HG03196 (cell line): ENCODE results near the gene ARL6IP5.

Source experiments
- ATAC-seq: cut with Tn5 transposase; IDR thresholded peaks from one replicate; pipeline ENCODE4 v1.9.1; 2021; ENCODE audit not compliant: unreplicated experiment

ARL6IP5 gene

GRCh38 chr3:69084326-69085167 lies at the start of gene ARL6IP5:
ARL6IP5 (plus strand) TSS chr3:69084937; CDS start chr3:69085048, 111 bp downstream.
- peak; percentile 54 for ATAC-seq

- no peak for ATAC-seq
These were observed 40.1 kb upstream of the ARL6IP5 start for GRCh38 chr3:69044608-69045007.

GRCh38 chr3:69048990-69049389 lies 35.7 kb upstream of the ARL6IP5 start:
- no peak for ATAC-seq

GRCh38 chr3:69051756-69052471 lies 32.8 kb upstream of the ARL6IP5 start, which contains the start of gene TMF1:
TMF1 (minus strand) TSS chr3:69052333; CDS start chr3:69052086, 247 bp downstream.
- peak; percentile 97 for ATAC-seq

GRCh38 chr3:69052472-69052898 lies 32.3 kb upstream of the ARL6IP5 start:
- peak; percentile 12 for ATAC-seq

GRCh38 chr3:69058180-69058946 lies 26.4 kb upstream of the ARL6IP5 start:
- peak; percentile 94 for ATAC-seq

- ATAC-seq, result no peak
These were observed 25.9 kb upstream of the ARL6IP5 start for GRCh38 chr3:69058947-69059224.

GRCh38 chr3:69059688-69060087 lies 25.0 kb upstream of the ARL6IP5 start:
- ATAC-seq, result no peak

GRCh38 chr3:69063636-69064035 lies 21.1 kb upstream of the ARL6IP5 start:
- ATAC-seq, result no peak

GRCh38 chr3:69065318-69065964 lies 19.3 kb upstream of the ARL6IP5 start:
- no peak for ATAC-seq

GRCh38 chr3:69066121-69066520 lies 18.6 kb upstream of the ARL6IP5 start:
- ATAC-seq, result no peak

GRCh38 chr3:69072928-69073327 lies 11.8 kb upstream of the ARL6IP5 start:
- no peak for ATAC-seq

- no peak for ATAC-seq
These were observed 5.2 kb upstream of the ARL6IP5 start for GRCh38 chr3:69079269-69080159.

GRCh38 chr3:69080233-69080920 lies 4.4 kb upstream of the ARL6IP5 start, which contains the start of gene UBA3:
UBA3 (minus strand) TSS chr3:69080365; CDS start chr3:69080353, 12 bp downstream.
- ATAC-seq, result peak; percentile 41

- ATAC-seq, result no peak
These were observed 3.0 kb upstream of the ARL6IP5 start for GRCh38 chr3:69081583-69082262.

GRCh38 chr3:69082361-69082760 lies 2.4 kb upstream of the ARL6IP5 start:
- no peak for ATAC-seq

GRCh38 chr3:69082805-69083204 lies 1.9 kb upstream of the ARL6IP5 start:
- peak; percentile 63 for ATAC-seq

GRCh38 chr3:69085168-69085832 lies 563 bp downstream of the ARL6IP5 start:
- ATAC-seq, result no peak
